ENCODE data around the gene MORN1.

The MORN1 gene

GRCh38 chr1:2307064-2307605 is 84.2 kb downstream of the MORN1 start:
- TF ChIP-seq CTCF (IDR thresholded peaks at IDR 0.05; ENCODE audit: insufficient read depth, low read depth, low read length, missing control alignments), result no peak
- H3K4me3 ChIP-seq (ENCODE audit: low read depth, low read length), result no peak overlapping the region
- no peak for DNase-seq (ENCODE audit: low read depth)

GRCh38 chr1:2306151-2306978 is 85.0 kb downstream of the MORN1 start:
- H3K4me3 ChIP-seq (ENCODE audit: low read depth, low read length), result no peak overlapping the region
- TF ChIP-seq CTCF (IDR thresholded peaks at IDR 0.05; ENCODE audit: insufficient read depth, low read depth, low read length, missing control alignments), result no peak

GRCh38 chr1:2304921-2305681 is 86.3 kb downstream of the MORN1 start:
- TF ChIP-seq CTCF (IDR thresholded peaks at IDR 0.05; ENCODE audit: insufficient read depth, low read depth, low read length, missing control alignments), result no peak
- no peak overlapping the region for H3K4me3 ChIP-seq (ENCODE audit: low read depth, low read length)
- DNase-seq (ENCODE audit: low read depth), result no peak

More at GRCh38 chr1:2306151-2306978, 85.0 kb downstream of the MORN1 start:
- DNase-seq (ENCODE audit: low read depth), result no peak

- no peak for TF ChIP-seq CTCF (IDR thresholded peaks at IDR 0.05; ENCODE audit: insufficient read depth, low read depth, low read length, missing control alignments)
- DNase-seq (ENCODE audit: low read depth), result no peak
- H3K4me3 ChIP-seq (ENCODE audit: low read depth, low read length), result no peak overlapping the region
These were observed 87.1 kb downstream of the MORN1 start for GRCh38 chr1:2304282-2304681.

GRCh38 chr1:2303781-2304180 is 87.6 kb downstream of the MORN1 start:
- no peak overlapping the region for H3K4me3 ChIP-seq (ENCODE audit: low read depth, low read length)
- TF ChIP-seq CTCF (IDR thresholded peaks at IDR 0.05; ENCODE audit: insufficient read depth, low read depth, low read length, missing control alignments), result no peak
- no peak for DNase-seq (ENCODE audit: low read depth)

GRCh38 chr1:2303016-2303775 is 88.2 kb downstream of the MORN1 start:
- DNase-seq (ENCODE audit: low read depth), result no peak
- no peak overlapping the region for H3K4me3 ChIP-seq (ENCODE audit: low read depth, low read length)
- no peak for TF ChIP-seq CTCF (IDR thresholded peaks at IDR 0.05; ENCODE audit: insufficient read depth, low read depth, low read length, missing control alignments)
